Measurements from ENCODE around the gene LKAAEAR1.
"Not testable (repeated sequence)": the region's sequence is repeated elsewhere in the genome, so short reads cannot be mapped to it uniquely, and the experiment has no call there.

LKAAEAR1 gene

GRCh38 chr20:64121586-64121985 is 37.4 kb upstream of the LKAAEAR1 start:
- H3K4me3 ChIP-seq (ENCODE audit: low read depth, low read length) = no peak overlapping the region
- no peak for DNase-seq (ENCODE audit: low read depth, low spot score)
- in situ Hi-C loops (cut with HindIII; ENCODE audit: low sequenced_read_pairs) = no loop called here
- no peak for TF ChIP-seq CTCF (IDR thresholded peaks at IDR 0.05; ENCODE audit: low read depth, low read length)

- DNase-seq (ENCODE audit: low read depth, low spot score) = no peak
- TF ChIP-seq CTCF (IDR thresholded peaks at IDR 0.05; ENCODE audit: low read depth, low read length) = no peak
- in situ Hi-C loops (cut with HindIII; ENCODE audit: low sequenced_read_pairs) = no loop called here
- no peak overlapping the region for H3K4me3 ChIP-seq (ENCODE audit: low read depth, low read length)
Measured at GRCh38 chr20:64119681-64120341, 35.6 kb upstream of the LKAAEAR1 start.

GRCh38 chr20:64119301-64119680 is 35.1 kb upstream of the LKAAEAR1 start:
- no peak for TF ChIP-seq CTCF (IDR thresholded peaks at IDR 0.05; ENCODE audit: low read depth, low read length)
- in situ Hi-C loops (cut with HindIII; ENCODE audit: low sequenced_read_pairs) = no loop called here
- H3K4me3 ChIP-seq (ENCODE audit: low read depth, low read length) = no peak overlapping the region
- DNase-seq (ENCODE audit: low read depth, low spot score) = no peak

DNA sequence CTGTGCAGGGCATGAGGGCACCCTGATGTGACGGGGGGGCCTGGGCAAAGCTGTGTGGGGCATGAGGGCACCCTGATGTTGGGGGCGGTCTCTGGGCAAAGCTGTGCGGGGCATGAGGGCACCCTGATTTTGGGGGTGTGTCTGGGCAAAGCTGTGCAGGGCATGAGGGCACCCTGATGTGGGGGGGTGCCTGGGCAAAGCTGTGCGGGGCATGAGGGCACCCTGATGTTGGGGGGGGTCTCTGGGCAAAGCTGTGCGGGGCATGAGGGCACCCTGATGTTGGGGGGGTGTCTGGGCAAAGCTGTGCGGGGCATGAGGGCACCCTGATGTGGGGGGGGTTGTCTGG is 33.2 kb upstream of the LKAAEAR1 start:
- H3K4me3 ChIP-seq (ENCODE audit: low read depth, low read length); DNase-seq (ENCODE audit: low read depth, low spot score); in situ Hi-C loops (cut with HindIII; ENCODE audit: low sequenced_read_pairs): not testable (repeated sequence)

DNA sequence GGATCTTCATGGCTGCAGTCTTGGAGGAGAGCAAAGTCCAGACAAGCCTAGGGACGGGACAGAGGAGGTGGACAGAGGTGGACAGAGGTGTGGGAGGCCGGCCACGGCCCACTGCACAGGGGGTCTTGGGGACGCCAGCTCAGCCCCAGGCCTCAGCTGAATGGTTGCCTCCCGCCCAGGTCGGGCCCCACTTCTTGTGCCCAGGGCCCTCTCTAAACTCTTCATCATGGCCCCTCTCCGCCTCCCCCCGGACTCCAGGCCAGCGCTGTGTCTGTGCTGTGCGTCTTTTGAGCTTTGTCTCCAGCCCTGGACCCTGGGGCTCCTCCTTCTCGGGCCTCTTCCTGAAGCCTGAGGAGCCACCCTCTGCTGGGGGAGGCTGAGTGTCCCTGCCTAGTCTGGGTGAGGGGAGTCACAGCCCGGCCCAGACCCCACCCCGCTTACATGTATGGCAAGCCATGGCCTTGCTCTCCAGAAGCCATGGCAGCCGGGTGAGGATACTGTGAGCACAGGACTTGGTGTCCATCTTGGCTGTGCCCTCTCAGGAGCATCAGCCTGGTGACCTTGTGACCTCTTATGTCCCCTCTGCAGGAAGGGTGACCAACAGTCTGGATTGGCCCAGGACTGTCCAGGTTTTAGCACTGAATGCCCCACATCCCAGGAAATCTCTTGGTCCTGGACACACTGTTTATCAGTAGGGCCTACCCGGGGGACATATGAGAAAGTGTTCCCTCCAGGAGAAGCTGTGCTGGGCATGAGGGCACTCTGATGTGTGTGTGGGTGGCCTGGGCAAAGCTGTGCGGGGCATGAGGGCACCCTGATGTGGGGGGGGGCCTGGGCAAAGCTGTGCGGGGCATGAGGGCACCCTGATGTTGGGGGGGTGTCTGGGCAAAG is 32.6 kb upstream of the LKAAEAR1 start:
- H3K4me3 ChIP-seq (ENCODE audit: low read depth, low read length) = no peak overlapping the region
- no peak for TF ChIP-seq CTCF (IDR thresholded peaks at IDR 0.05; ENCODE audit: low read depth, low read length)
- in situ Hi-C loops (cut with HindIII; ENCODE audit: low sequenced_read_pairs) = no loop called here
- DNase-seq (ENCODE audit: low read depth, low spot score) = no peak

GRCh38 chr20:64116016-64116415 is 31.8 kb upstream of the LKAAEAR1 start:
- in situ Hi-C loops (cut with HindIII; ENCODE audit: low sequenced_read_pairs) = no loop called here
- no peak overlapping the region for H3K4me3 ChIP-seq (ENCODE audit: low read depth, low read length)
- DNase-seq (ENCODE audit: low read depth, low spot score) = no peak
- TF ChIP-seq CTCF (IDR thresholded peaks at IDR 0.05; ENCODE audit: low read depth, low read length) = no peak
